ENCODE results near the gene MBD3L1.

GRCh38 chr19:8887364-8887763 lies 55.2 kb downstream of the MBD3L1 start:
- no peak for TF ChIP-seq CTCF (IDR thresholded peaks at IDR 0.05)
- no peak for TF ChIP-seq POLR2AphosphoS5 (IDR thresholded peaks at IDR 0.05)
- no peak for TF ChIP-seq EP300 (IDR thresholded peaks at IDR 0.05)
- TF ChIP-seq POLR2A (IDR thresholded peaks at IDR 0.05), result no peak

All from gastroesophageal sphincter (tissue), 3 donors.